Caco-2 (cell line): ENCODE measurements around the gene RGCC. TPM values are rescaled to one million over a fixed set of nuclear protein-coding genes. Genes with fewer than 3 reads are reported as not detected.

ENCODE experiments used
- BruUV-seq: library from RNA; stranded (reverse); fragments of 400-500 nt; replicated peaks from 2 replicates; lab custom pipeline; 2021; lab: Mats Ljungman, UMichigan
- CTCF ChIA-PET: fragments of 300-600 bp; sonication (Branson Sonifier 250); formaldehyde crosslinking; loops from one replicate; lab custom pipeline; 2022; ENCODE audit warnings: antibody characterized with exemption; lab: Charles Lee
- POLR2A ChIA-PET: fragments of 300-600 bp; sonication (Branson Sonifier 250); formaldehyde crosslinking; loops from one replicate; lab custom pipeline; 2022; ENCODE audit warnings: antibody characterized with exemption; lab: Charles Lee
- DNase-seq, 2 experiments: peaks; one replicate each; pipeline versions ENCODE4 v3.0.0 to v3.0.0-alpha.2; 2020 to 2022
- H3K27me3 ChIP-seq: replicated peaks from 2 replicates; pipeline ENCODE4 v1.6.0; 2011; ENCODE audit warnings: low read length; ENCODE audit not compliant: control insufficient read depth, insufficient read depth
- H3K36me3 ChIP-seq: 2 replicates; pipeline ENCODE4 v1.5.1; 2011; ENCODE audit warnings: low read length; ENCODE audit not compliant: control insufficient read depth, insufficient read depth
- H3K4me1 ChIP-seq: fragments of 250-450 bp; sonication (Bioruptor Pico); 2 replicates; pipeline ENCODE4 v1.5.1; 2020; ENCODE audit warnings: mild to moderate bottlenecking
- H3K4me3 ChIP-seq: 2 replicates; pipeline ENCODE4 v1.5.1; 2011; ENCODE audit warnings: low read depth, mild to moderate bottlenecking, control low read depth, low read length
- H3K9me3 ChIP-seq: fragments of 250-450 bp; sonication (Bioruptor Pico); 2 replicates; pipeline ENCODE4 v1.5.1; 2020; ENCODE audit warnings: mild to moderate bottlenecking, moderate library complexity
- H3K27ac Mint-ChIP-seq: one replicate; pipeline ENCODE4 v1.8.0; 2022; ENCODE audit warnings: mixed read lengths; ENCODE audit not compliant: unreplicated experiment
- H3K27me3 Mint-ChIP-seq: one replicate; pipeline ENCODE4 v1.8.0; 2022; ENCODE audit warnings: mixed read lengths; ENCODE audit not compliant: insufficient read depth, unreplicated experiment
- H3K36me3 Mint-ChIP-seq: one replicate; pipeline ENCODE4 v1.8.0; 2022; ENCODE audit warnings: mild to moderate bottlenecking, mixed read lengths; ENCODE audit not compliant: insufficient read depth, unreplicated experiment
- H3K4me1 Mint-ChIP-seq: one replicate; pipeline ENCODE4 v1.8.0; 2022; ENCODE audit warnings: low read depth, mixed read lengths; ENCODE audit not compliant: unreplicated experiment
- H3K4me3 Mint-ChIP-seq: one replicate; pipeline ENCODE4 v1.8.0; 2022; ENCODE audit warnings: mild to moderate bottlenecking, moderate library complexity, mixed read lengths; ENCODE audit not compliant: unreplicated experiment
- H3K9me3 Mint-ChIP-seq: one replicate; pipeline ENCODE4 v1.8.0; 2022; ENCODE audit warnings: mixed read lengths; ENCODE audit not compliant: unreplicated experiment
- intact Hi-C: fragments of 100-400 bp; cut with micrococcal nuclease; formaldehyde crosslinking; loops from one replicate; pipeline ENCODE4 v1.10.0; 2022; ENCODE audit not compliant: unreplicated experiment
- total RNA-seq: library from RNA; stranded (reverse); gene quantifications from 2 replicates; pipeline ENCODE4 v1.2.3, GENCODE V29; 2022
- TF ChIP-seq, protein P1 (sequence below), 2 experiments: fragments of 200-600 bp in 1 of 2; IDR thresholded peaks; 1 replicate in 1 of 2; 2 replicates in 1 of 2; pipeline versions ENCODE4 v1.5.1 to v1.8.0; 2011 to 2022; ENCODE audit warnings: antibody characterized with exemption in 1 of 2, control low read depth in 1 of 2, inconsistent platforms in 1 of 2, low read depth in 1 of 2, low read length in 1 of 2, mild to moderate bottlenecking in 1 of 2, moderate library complexity in 1 of 2; ENCODE audit not compliant: insufficient read depth in 1 of 2, severe bottlenecking in 1 of 2, unreplicated experiment in 1 of 2

Gene RGCC
- total RNA-seq, 1 experiment from 2014 or later: 70.8 TPM

DNA sequence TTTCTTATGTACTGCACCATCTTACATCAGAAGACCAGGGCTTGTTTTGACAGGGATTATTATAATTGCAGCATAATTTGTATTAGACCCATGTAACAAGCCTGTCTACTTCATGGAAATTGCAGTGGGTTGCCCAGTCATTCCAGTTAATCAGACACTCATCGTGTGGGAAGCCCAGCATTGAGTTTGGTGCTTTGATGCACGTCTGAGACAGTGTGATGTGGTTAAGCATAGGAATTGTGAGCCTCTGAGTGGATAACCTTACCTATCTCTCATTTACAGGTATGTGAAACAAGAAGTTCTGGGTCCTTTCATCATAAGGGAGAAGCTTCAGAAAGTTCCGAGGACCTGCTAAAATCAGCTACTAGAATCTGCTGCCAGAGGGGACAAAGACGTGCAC lies 12.8 kb downstream of the RGCC start:
- H3K27ac Mint-ChIP-seq: no peak overlapping the region
- CTCF ChIA-PET: no interaction called here

DNA sequence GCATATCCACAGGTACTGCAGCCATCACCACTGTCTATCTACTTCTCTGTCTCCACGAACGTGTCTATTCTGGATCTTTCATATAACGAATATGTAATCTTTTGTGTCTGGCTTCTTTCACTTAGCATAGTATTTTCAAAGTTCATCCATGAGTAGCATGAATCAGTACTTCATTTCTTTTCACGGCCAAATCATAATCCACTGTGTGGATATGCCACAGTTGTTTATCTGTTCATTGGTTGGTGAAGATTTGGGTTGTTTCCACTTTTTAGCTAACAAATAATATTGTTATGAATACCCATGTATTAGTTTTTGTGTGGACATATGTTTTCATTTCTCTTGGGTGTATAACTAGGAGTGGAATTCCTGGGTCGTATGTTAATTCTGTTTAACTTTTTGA lies 14.4 kb downstream of the RGCC start:
- Histone ChIP-seq H3K9me3 (0 out of 2 replicates have a peak, but pooled peaks cover 8% of the 10 kb centered on the region), H3K4me1 (no peaks in the 10 kb centered on the region), H3K27me3 (no peaks in the 10 kb centered on the region), H3K36me3 (no peaks in the 10 kb centered on the region), H3K4me3 (no peak overlapping the region)
- intact Hi-C loops: no loop called here
- BruUV-seq: no TSS peak
- H3K27me3 Mint-ChIP-seq: no peaks in the 10 kb centered on the region
- H3K4me1 Mint-ChIP-seq: no peaks in the 10 kb centered on the region
- TF ChIP-seq, protein P1, sequence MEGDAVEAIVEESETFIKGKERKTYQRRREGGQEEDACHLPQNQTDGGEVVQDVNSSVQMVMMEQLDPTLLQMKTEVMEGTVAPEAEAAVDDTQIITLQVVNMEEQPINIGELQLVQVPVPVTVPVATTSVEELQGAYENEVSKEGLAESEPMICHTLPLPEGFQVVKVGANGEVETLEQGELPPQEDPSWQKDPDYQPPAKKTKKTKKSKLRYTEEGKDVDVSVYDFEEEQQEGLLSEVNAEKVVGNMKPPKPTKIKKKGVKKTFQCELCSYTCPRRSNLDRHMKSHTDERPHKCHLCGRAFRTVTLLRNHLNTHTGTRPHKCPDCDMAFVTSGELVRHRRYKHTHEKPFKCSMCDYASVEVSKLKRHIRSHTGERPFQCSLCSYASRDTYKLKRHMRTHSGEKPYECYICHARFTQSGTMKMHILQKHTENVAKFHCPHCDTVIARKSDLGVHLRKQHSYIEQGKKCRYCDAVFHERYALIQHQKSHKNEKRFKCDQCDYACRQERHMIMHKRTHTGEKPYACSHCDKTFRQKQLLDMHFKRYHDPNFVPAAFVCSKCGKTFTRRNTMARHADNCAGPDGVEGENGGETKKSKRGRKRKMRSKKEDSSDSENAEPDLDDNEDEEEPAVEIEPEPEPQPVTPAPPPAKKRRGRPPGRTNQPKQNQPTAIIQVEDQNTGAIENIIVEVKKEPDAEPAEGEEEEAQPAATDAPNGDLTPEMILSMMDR (IDR thresholded peaks at IDR 0.05; ENCODE audit: insufficient read depth in 1 of 2, low read depth in 1 of 2, low read length in 1 of 2, severe bottlenecking in 1 of 2, unreplicated experiment in 1 of 2): no peak
- no peak overlapping the region for H3K27ac Mint-ChIP-seq
- no peaks in the 10 kb centered on the region for H3K9me3 Mint-ChIP-seq
- CTCF ChIA-PET: no interaction called here
- no peak for DNase-seq
- POLR2A ChIA-PET: no interaction called here
- H3K36me3 Mint-ChIP-seq: peaks cover 55% of the 10 kb centered on the region
- no peak overlapping the region for H3K4me3 Mint-ChIP-seq

More for the DNA sequence above, 12.8 kb downstream of the RGCC start:
- intact Hi-C loops: no loop called here
- TF ChIP-seq, protein P1 (IDR thresholded peaks at IDR 0.05; ENCODE audit: insufficient read depth in 1 of 2, low read depth in 1 of 2, low read length in 1 of 2, severe bottlenecking in 1 of 2, unreplicated experiment in 1 of 2): no peak
- POLR2A ChIA-PET: no interaction called here
- H3K36me3 ChIP-seq: no peaks in the 10 kb centered on the region
- Mint-ChIP-seq H3K9me3 (no peaks in the 10 kb centered on the region), H3K4me1 (no peaks in the 10 kb centered on the region), H3K36me3 (peaks cover 65% of the 10 kb centered on the region), H3K27me3 (no peaks in the 10 kb centered on the region), H3K4me3 (no peak overlapping the region)
- H3K27me3 ChIP-seq: no peaks in the 10 kb centered on the region
- H3K4me3 ChIP-seq: no peak overlapping the region
- H3K9me3 ChIP-seq: 0 out of 2 replicates have a peak, but pooled peaks cover 6% of the 10 kb centered on the region
- no peaks in the 10 kb centered on the region for H3K4me1 ChIP-seq
- no TSS peak for BruUV-seq
- DNase-seq: no peak

DNA sequence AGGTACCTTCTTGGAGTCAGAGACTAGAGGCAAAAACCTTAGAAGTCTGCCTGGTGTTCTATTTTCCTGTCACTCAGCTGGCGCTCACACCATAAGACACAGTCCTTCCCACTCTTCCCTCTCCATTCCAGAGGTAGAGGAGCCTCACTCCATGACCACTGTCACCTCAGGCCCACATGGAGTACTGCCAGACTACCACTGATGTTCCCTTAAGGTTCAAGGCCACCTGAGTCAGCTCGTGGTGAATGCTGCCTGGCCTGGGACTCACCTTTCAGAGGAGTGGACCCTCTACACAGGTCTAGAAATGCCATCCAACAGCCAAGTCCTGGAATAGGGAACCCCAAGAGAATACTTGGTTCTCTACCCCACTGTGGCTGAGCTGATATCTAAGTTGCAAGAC lies 29.9 kb downstream of the RGCC start:
- intact Hi-C loops: no loop called here
- no peaks in the 10 kb centered on the region for H3K4me1 ChIP-seq
- no peak overlapping the region for H3K4me3 ChIP-seq
- BruUV-seq: no TSS peak
- ChIA-PET POLR2A (no interaction called here), CTCF (no interaction called here)
- H3K27me3 ChIP-seq: no peaks in the 10 kb centered on the region
- Mint-ChIP-seq H3K4me3 (no peak overlapping the region), H3K36me3 (peaks cover 5% of the 10 kb centered on the region), H3K4me1 (no peaks in the 10 kb centered on the region), H3K27ac (no peak overlapping the region), H3K9me3 (no peaks in the 10 kb centered on the region), H3K27me3 (no peaks in the 10 kb centered on the region)
- peaks cover 10% of the 10 kb centered on the region; the same call in 1 of the 2 replicates for H3K9me3 ChIP-seq
- no peak for DNase-seq
- TF ChIP-seq, protein P1 (IDR thresholded peaks at IDR 0.05; ENCODE audit: insufficient read depth in 1 of 2, low read depth in 1 of 2, low read length in 1 of 2, severe bottlenecking in 1 of 2, unreplicated experiment in 1 of 2): no peak
- no peaks in the 10 kb centered on the region for H3K36me3 ChIP-seq
